Keratinocyte (primary cell): Measurements from ENCODE around the gene MUC2. TPM values are rescaled to one million over a fixed set of nuclear protein-coding genes. Genes with fewer than 3 reads are reported as not detected.

Source experiments
- DNase-seq: peaks from one replicate; pipeline ENCODE4 v3.0.0-alpha.2; 2011; ENCODE audit warnings: low read depth, missing footprints, low spot score
- FAIRE-seq: peaks from 2 replicates; lab custom pipeline; 2011; peaks lifted over from hg19 to GRCh38; lab: Jason Lieb, UNC
- H2AFZ ChIP-seq: 2 replicates; pipeline ENCODE4 v1.6.0; 2012; ENCODE audit warnings: low read length, control low read depth, inconsistent platforms; ENCODE audit not compliant: control insufficient read depth
- H3K27ac ChIP-seq: 2 replicates; pipeline ENCODE4 v1.5.1; 2011; ENCODE audit warnings: low read length; ENCODE audit not compliant: control insufficient read depth, insufficient read depth
- H3K27me3 ChIP-seq: 3 replicates; pipeline ENCODE4 v1.6.0; 2011; ENCODE audit warnings: low read length; ENCODE audit not compliant: control insufficient read depth, insufficient read depth; ENCODE audit errors: extremely low read depth
- H3K36me3 ChIP-seq, 2 experiments: 2 replicates in 1 of 2; 3 replicates in 1 of 2; pipeline ENCODE4 v1.5.1; 2011; ENCODE audit warnings: low read length in 2 of 2, mild to moderate bottlenecking in 1 of 2; ENCODE audit not compliant: control insufficient read depth in 2 of 2, insufficient read depth in 2 of 2; ENCODE audit errors: extremely low read depth in 1 of 2
- H3K4me1 ChIP-seq: 3 replicates; pipeline ENCODE4 v1.5.1; 2011; ENCODE audit warnings: low read length; ENCODE audit not compliant: control insufficient read depth, insufficient read depth; ENCODE audit errors: extremely low read depth
- H3K4me2 ChIP-seq: 3 replicates; pipeline ENCODE4 v1.6.0; 2011; ENCODE audit warnings: low read depth, low read length; ENCODE audit not compliant: control insufficient read depth, insufficient read depth; ENCODE audit errors: extremely low read depth
- H3K4me3 ChIP-seq, 3 experiments: fragments of 200-600 bp in 1 of 3; sonication (generic) in 1 of 3; 2 replicates in 2 of 3; 3 replicates in 1 of 3; pipeline ENCODE4 v1.5.1; 2011 to 2016; ENCODE audit warnings: low read length in 3 of 3, mild to moderate bottlenecking in 3 of 3, control low read depth in 2 of 3, inconsistent platforms in 1 of 3, low read depth in 1 of 3, mixed read lengths in 1 of 3, mixed run types in 1 of 3, moderate library complexity in 1 of 3; ENCODE audit not compliant: control insufficient read depth in 2 of 3, insufficient read depth in 2 of 3; ENCODE audit errors: extremely low read depth in 1 of 3
- H3K79me2 ChIP-seq: 2 replicates; pipeline ENCODE4 v1.6.0; 2012; ENCODE audit warnings: low read length; ENCODE audit not compliant: control insufficient read depth, insufficient read depth
- H3K9ac ChIP-seq: 3 replicates; pipeline ENCODE4 v1.6.0; 2011; ENCODE audit warnings: low read length; ENCODE audit not compliant: control insufficient read depth, insufficient read depth; ENCODE audit errors: extremely low read depth
- H3K9me1 ChIP-seq: 3 replicates; pipeline ENCODE4 v1.6.0; 2011; ENCODE audit warnings: low read length; ENCODE audit not compliant: control insufficient read depth, insufficient read depth; ENCODE audit errors: extremely low read depth
- H3K9me3 ChIP-seq: 2 replicates; pipeline ENCODE4 v1.5.1; 2012; ENCODE audit warnings: low read depth, low read length; ENCODE audit not compliant: control insufficient read depth
- H4K20me1 ChIP-seq: 3 replicates; pipeline ENCODE4 v1.6.0; 2011; ENCODE audit warnings: low read length; ENCODE audit not compliant: control insufficient read depth, insufficient read depth; ENCODE audit errors: extremely low read depth
- CTCF ChIP-seq, 3 experiments: IDR thresholded peaks in 1 of 3; conservative IDR thresholded peaks in 1 of 3; optimal IDR thresholded peaks in 1 of 3; 2 replicates in 2 of 3; 3 replicates in 1 of 3; pipeline versions ENCODE3 to v1.5.1; 2011; ENCODE audit warnings: low read length in 3 of 3, mild to moderate bottlenecking in 3 of 3, moderate library complexity in 2 of 3, control low read depth in 1 of 3, inconsistent platforms in 1 of 3; ENCODE audit not compliant: insufficient read depth in 2 of 3; ENCODE audit errors: extremely low read depth in 1 of 3
- EZH2 ChIP-seq: IDR thresholded peaks from one replicate; pipeline ENCODE4 v1.6.1; 2012; ENCODE audit warnings: inconsistent platforms, mild to moderate bottlenecking, low read length, moderate library complexity
- dilution Hi-C: fragments of 300-500 bp; cut with MboI; formaldehyde crosslinking; loops from one replicate; pipeline ENCODE4 v1.7.0; 2020; ENCODE audit warnings: low sequenced_read_pairs; ENCODE audit not compliant: extremely low pct_ligation_motif_present
- polyA plus RNA-seq, 5 experiments: library from polyadenylated mRNA; depleted of rRNA in 3 of 5; stranded (reverse) in 3 of 5; stranded (forward) in 1 of 5; unstranded in 1 of 5; fragments of >200 nt; gene quantifications; 1 replicate in 1 of 5; 2 replicates in 3 of 5; 3 replicates in 1 of 5; pipeline versions ENCODE4 v1.2.1 to v1.2.3, GENCODE V29; 2011 to 2012; ENCODE audit warnings: missing spikeins in 2 of 5, low read depth in 1 of 5, low replicate concordance in 1 of 5

MUC2 gene
- polyA plus RNA-seq, 1 donor (not counting 4 experiments of a cell fraction or from before 2014, with no cell fraction given), result not detected

GRCh38 chr11:1027483-1028290, 47.0 kb upstream of the MUC2 start:
- Histone ChIP-seq H3K79me2 (no peaks in the 10 kb centered on the region), H3K9me3 (no peaks in the 10 kb centered on the region), H3K9me1 (no peaks in the 10 kb centered on the region), H3K36me3 (peaks cover 0 to 2% of the 10 kb centered on the region in 2 experiments), H3K4me1 (no peaks in the 10 kb centered on the region), H3K4me2 (no peak overlapping the region), H3K27me3 (peaks cover 4% of the 10 kb centered on the region), H4K20me1 (no peaks in the 10 kb centered on the region), H3K4me3 (no peak overlapping the region), H3K27ac (no peak overlapping the region), H2AFZ (no peak overlapping the region), H3K9ac (no peak overlapping the region)
- FAIRE-seq (no peak), DNase-seq (no peak)
- dilution Hi-C loops, result no loop called here
- TF ChIP-seq EZH2 (no peak), CTCF (optimal IDR thresholded peaks at IDR 0.05 in 1 of 3, IDR thresholded peaks at IDR 0.05 in 1 of 3, conservative IDR thresholded peaks at IDR 0.05 in 1 of 3; ENCODE audit: extremely low read depth in 1 of 3, insufficient read depth in 2 of 3, low read length in 3 of 3) (no peak)

GRCh38 chr11:1028291-1028540, 46.5 kb upstream of the MUC2 start:
- Histone ChIP-seq H3K9ac (no peak overlapping the region), H2AFZ (no peak overlapping the region), H3K79me2 (no peaks in the 10 kb centered on the region), H3K4me1 (no peaks in the 10 kb centered on the region), H4K20me1 (no peaks in the 10 kb centered on the region), H3K36me3 (peaks cover 0 to 2% of the 10 kb centered on the region in 2 experiments), H3K27ac (no peak overlapping the region), H3K4me3 (no peak overlapping the region), H3K9me1 (no peaks in the 10 kb centered on the region), H3K27me3 (peaks cover 4% of the 10 kb centered on the region), H3K9me3 (no peaks in the 10 kb centered on the region), H3K4me2 (no peak overlapping the region)
- FAIRE-seq (no peak), DNase-seq (no peak)
- no peak for TF ChIP-seq EZH2
- TF ChIP-seq CTCF (optimal IDR thresholded peaks at IDR 0.05 in 1 of 3, IDR thresholded peaks at IDR 0.05 in 1 of 3, conservative IDR thresholded peaks at IDR 0.05 in 1 of 3; ENCODE audit: extremely low read depth in 1 of 3, insufficient read depth in 2 of 3, low read length in 3 of 3), result no peak
- dilution Hi-C loops, result no loop called here
